Kidney (tissue), 14 donors: ENCODE data around the gene VAV2. TPM values are rescaled to one million over a fixed set of nuclear protein-coding genes. Genes with fewer than 3 reads are reported as not detected.

ENCODE experiments used
- DNase-seq, 5 donors: peaks; one replicate each; pipeline ENCODE4 v3.0.0-alpha.2; 2013 to 2020
- FAIRE-seq: peaks from 2 replicates; lab custom pipeline; 2012; peaks lifted over from hg19 to GRCh38; lab: Jason Lieb, UNC
- H3K27ac ChIP-seq, 2 donors: one replicate each; pipeline ENCODE4 v1.7.0; 2013; ENCODE audit warnings: low read depth in 2 of 2, low read length in 2 of 2, inconsistent platforms in 1 of 2
- H3K27me3 ChIP-seq: one replicate; pipeline ENCODE4 v1.7.1; 2013; ENCODE audit warnings: low read length, inconsistent platforms; ENCODE audit not compliant: control insufficient read depth, insufficient read depth
- H3K36me3 ChIP-seq, 3 donors: one replicate each; pipeline versions ENCODE4 v1.7.0 to v1.7.1; 2013; ENCODE audit warnings: low read length in 3 of 3, control low read depth in 1 of 3, inconsistent platforms in 1 of 3; ENCODE audit not compliant: insufficient read depth in 3 of 3, control insufficient read depth in 2 of 3
- H3K4me1 ChIP-seq, 3 donors: one replicate each; pipeline versions ENCODE4 v1.7.0 to v1.7.1; 2013; ENCODE audit warnings: low read length in 3 of 3, inconsistent platforms in 1 of 3, low read depth in 1 of 3; ENCODE audit not compliant: control insufficient read depth in 2 of 3, insufficient read depth in 2 of 3
- H3K4me3 ChIP-seq, 3 donors: one replicate each; pipeline versions ENCODE4 v1.7.0 to v1.8.1; 2013; ENCODE audit warnings: low read length in 3 of 3, control low read depth in 1 of 3, inconsistent platforms in 1 of 3
- H3K9ac ChIP-seq, 3 donors: one replicate each; pipeline versions ENCODE4 v1.7.0 to v1.7.1; 2013; ENCODE audit warnings: low read length in 3 of 3, control low read depth in 1 of 3, inconsistent platforms in 1 of 3
- H3K9me3 ChIP-seq, 3 donors: one replicate each; pipeline versions ENCODE4 v1.7.0 to v1.7.1; 2013; ENCODE audit warnings: low read length in 3 of 3, control low read depth in 1 of 3, inconsistent platforms in 1 of 3; ENCODE audit not compliant: control insufficient read depth in 2 of 3, insufficient read depth in 1 of 3
- CTCF ChIP-seq: IDR thresholded peaks from 3 replicates; pipeline ENCODE4 v1.5.1; 2012; ENCODE audit warnings: mild to moderate bottlenecking, moderate library complexity, borderline replicate concordance; ENCODE audit not compliant: insufficient read depth; ENCODE audit errors: extremely low read depth
- intact Hi-C: fragments of 100-400 bp; cut with DNase I; formaldehyde crosslinking; loops from one replicate; pipeline ENCODE4 v1.11.1; 2022
- polyA plus RNA-seq: library from polyadenylated mRNA; stranded (reverse); fragments of 350-450 nt; fragmentation: Illumina TruSeq; extraction: RNeasy Lipid Tissue Mini Kit (QIAGEN cat#74804); gene quantifications from one replicate; pipeline ENCODE4 v1.2.3, GENCODE V29; 2014; ENCODE audit warnings: low read depth, low replicate concordance; ENCODE audit not compliant: insufficient read depth
- total RNA-seq: library from RNA; stranded (reverse); fragmentation: NEBNext Ultra II Directional; extraction: Animal tissue kit (Norgen Biotek cat#: 25700); gene quantifications from one replicate; pipeline ENCODE4 v1.2.1, GENCODE V29; 2021
- donor health status: control.
- donor health status: control.
- donor health status: control.
- donor health status: control.
- donor health status: control.
- donor health status: DM: yes; HTN: yes; CAD: no.
- donor health status: Normal renal cell carcinoma (clear cell type).

Gene VAV2
- total and polyA plus RNA-seq, 2 donors from 2014 or later = 22.3 to 47.1 TPM

GRCh38 chr9:133964463-133964862 lies 27.7 kb downstream of the VAV2 start:
- no peak for FAIRE-seq
- no peak overlapping the region for H3K27ac ChIP-seq

GRCh38 chr9:133963166-133963565 lies 29.0 kb downstream of the VAV2 start:
- Histone ChIP-seq H3K9ac (no peak overlapping the region), H3K9me3 (no peaks in the 10 kb centered on the region), H3K36me3 (no peaks in the 10 kb centered on the region), H3K4me1 (peaks cover 0 to 28% (median 0%) of the 10 kb centered on the region in 3 donors), H3K4me3 (no peak overlapping the region), H3K27me3 (no peaks in the 10 kb centered on the region), H3K27ac (no peak overlapping the region)
- no peak for TF ChIP-seq CTCF
- intact Hi-C loops = no loop called here
- no peak for FAIRE-seq
- DNase-seq = peak in 1 of 5 donors; percentile 64

More at GRCh38 chr9:133964463-133964862, 27.7 kb downstream of the VAV2 start:
- H3K27me3 ChIP-seq = no peaks in the 10 kb centered on the region
- peaks cover 0 to 22% (median 0%) of the 10 kb centered on the region in 3 donors for H3K4me1 ChIP-seq
- intact Hi-C loops = no loop called here
- no peaks in the 10 kb centered on the region for H3K9me3 ChIP-seq
- no peak overlapping the region for H3K9ac ChIP-seq
- H3K4me3 ChIP-seq = no peak overlapping the region
- TF ChIP-seq CTCF = no peak
- H3K36me3 ChIP-seq = no peaks in the 10 kb centered on the region
- DNase-seq = no peak

- FAIRE-seq = no peak
- Histone ChIP-seq H3K4me1 (peaks cover 0 to 30% (median 3%) of the 10 kb centered on the region in 3 donors), H3K27me3 (no peaks in the 10 kb centered on the region), H3K9me3 (no peaks in the 10 kb centered on the region), H3K27ac (no peak overlapping the region), H3K9ac (no peak overlapping the region), H3K4me3 (no peak overlapping the region), H3K36me3 (no peaks in the 10 kb centered on the region)
- intact Hi-C loops = no loop called here
- DNase-seq = peak in 1 of 5 donors; percentile 47
- no peak for TF ChIP-seq CTCF
These were observed 29.8 kb downstream of the VAV2 start for GRCh38 chr9:133962341-133962740.
